ENCODE data around the gene ADGRB3.

- no peak for TF ChIP-seq CTCF (conservative IDR thresholded peaks at IDR 0.05; ENCODE audit: low read length)
- no peak for TF ChIP-seq EZH2phosphoT487 (IDR thresholded peaks at IDR 0.05; ENCODE audit: borderline replicate concordance, low read depth, low read length)
Observed at GRCh38 chr6:69339163-69339550, 704.1 kb downstream of the ADGRB3 start.

All from OCI-LY7 (cell line).